HG03565 (cell line): ENCODE results near the gene GRIK3.
"Not testable (repeated sequence)": the region's sequence is repeated elsewhere in the genome, so short reads cannot be mapped to it uniquely, and the experiment has no call there.

Source experiments
- ATAC-seq: cut with Tn5 transposase; IDR thresholded peaks from one replicate; pipeline ENCODE4 v1.9.1; 2021; ENCODE audit warnings: mild to moderate bottlenecking, moderate library complexity; ENCODE audit not compliant: unreplicated experiment

The GRIK3 gene

GRCh38 chr1:36948147-36948546 lies 86.2 kb downstream of the GRIK3 start:
- no peak for ATAC-seq

GRCh38 chr1:36947384-36947783 lies 86.9 kb downstream of the GRIK3 start:
- ATAC-seq = no peak

- ATAC-seq = no peak
These were observed 89.4 kb downstream of the GRIK3 start for GRCh38 chr1:36944883-36945282.

GRCh38 chr1:36942148-36942547 lies 92.2 kb downstream of the GRIK3 start:
- ATAC-seq = no peak

GRCh38 chr1:36941316-36941978 lies 92.9 kb downstream of the GRIK3 start:
- no peak for ATAC-seq

- no peak for ATAC-seq
These were observed 95.5 kb downstream of the GRIK3 start for GRCh38 chr1:36938819-36939218.

GRCh38 chr1:36937371-36937770 lies 96.9 kb downstream of the GRIK3 start:
- ATAC-seq = no peak

GRCh38 chr1:36934061-36934460 lies 100.3 kb downstream of the GRIK3 start:
- ATAC-seq = no peak

- no peak for ATAC-seq
These were observed 106.5 kb downstream of the GRIK3 start for GRCh38 chr1:36927826-36928225.

- ATAC-seq = no peak
These were observed 109.1 kb downstream of the GRIK3 start for GRCh38 chr1:36925251-36925650.

- ATAC-seq = no peak
These were observed 110.0 kb downstream of the GRIK3 start for GRCh38 chr1:36924282-36924811.

- no peak for ATAC-seq
These were observed 111.5 kb downstream of the GRIK3 start for GRCh38 chr1:36922593-36923426.

GRCh38 chr1:36922071-36922470 lies 112.2 kb downstream of the GRIK3 start:
- no peak for ATAC-seq

GRCh38 chr1:36920801-36921405 lies 113.4 kb downstream of the GRIK3 start:
- no peak for ATAC-seq

- ATAC-seq = no peak
These were observed 113.9 kb downstream of the GRIK3 start for GRCh38 chr1:36920371-36920770.

GRCh38 chr1:36919491-36920145 lies 114.7 kb downstream of the GRIK3 start:
- no peak for ATAC-seq

- no peak for ATAC-seq
These were observed 115.7 kb downstream of the GRIK3 start for GRCh38 chr1:36918604-36919003.

GRCh38 chr1:36916542-36916941 lies 117.8 kb downstream of the GRIK3 start:
- not testable (repeated sequence) for ATAC-seq

GRCh38 chr1:36913484-36914060 lies 120.7 kb downstream of the GRIK3 start:
- ATAC-seq = no peak

GRCh38 chr1:36913016-36913415 lies 121.3 kb downstream of the GRIK3 start:
- no peak for ATAC-seq

- ATAC-seq = no peak
These were observed 121.9 kb downstream of the GRIK3 start for GRCh38 chr1:36912365-36912865.
